Measurements from ENCODE around the gene SYNE3. TPM values are rescaled to one million over a fixed set of nuclear protein-coding genes. Genes with fewer than 3 reads are reported as not detected.

The SYNE3 gene, protein sequence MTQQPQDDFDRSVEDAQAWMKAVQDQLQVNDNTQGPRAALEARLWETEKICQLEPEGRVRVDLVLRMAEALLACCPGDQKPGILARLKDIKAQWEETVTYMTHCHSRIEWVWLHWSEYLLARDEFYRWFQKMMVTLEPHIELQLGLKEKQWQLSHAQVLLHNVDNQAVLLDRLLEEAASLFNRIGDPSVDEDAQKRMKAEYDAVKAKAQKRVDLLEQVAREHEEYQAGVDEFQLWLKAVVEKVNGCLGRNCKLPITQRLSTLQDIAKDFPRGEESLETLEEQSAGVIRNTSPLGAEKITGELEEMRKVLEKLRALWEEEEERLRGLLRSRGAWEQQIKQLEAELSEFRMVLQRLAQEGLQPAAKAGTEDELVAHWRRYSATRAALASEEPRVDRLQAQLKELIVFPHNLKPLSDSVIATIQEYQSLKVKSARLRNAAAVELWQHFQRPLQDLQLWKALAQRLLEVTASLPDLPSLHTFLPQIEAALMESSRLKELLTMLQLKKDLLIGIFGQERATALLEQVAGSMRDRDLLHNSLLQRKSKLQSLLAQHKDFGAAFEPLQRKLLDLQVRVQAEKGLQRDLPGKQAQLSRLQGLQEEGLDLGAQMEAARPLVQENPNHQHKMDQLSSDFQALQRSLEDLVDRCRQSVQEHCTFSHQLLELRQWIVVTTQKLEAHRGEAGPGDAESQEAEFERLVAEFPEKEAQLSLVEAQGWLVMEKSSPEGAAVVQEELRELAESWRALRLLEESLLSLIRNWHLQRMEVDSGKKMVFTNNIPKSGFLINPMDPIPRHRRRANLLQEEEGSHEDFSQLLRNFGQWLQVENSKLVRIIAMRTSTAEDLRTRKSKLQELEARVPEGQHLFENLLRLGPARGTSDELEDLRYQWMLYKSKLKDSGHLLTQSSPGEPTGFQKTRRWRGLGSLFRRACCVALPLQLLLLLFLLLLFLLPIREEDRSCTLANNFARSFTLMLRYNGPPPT
- 10 to 100 TPM; 78.9 to 79.1 TPM for total RNA-seq

GRCh38 chr14:95516554-95517181, at the start of gene SYNE3:
TSS of gene SYNE3 (minus strand) at chr14:95516650. CDS start at chr14:95475821, 40,829 bp downstream.
- Mint-ChIP-seq H3K27ac (peak within 1 kb of the TSS; percentile 92), H3K27me3 (no peaks in the 10 kb centered on the region), H3K4me3 (peak within 1 kb of the TSS; percentile 90), H3K9me3 (no peaks in the 10 kb centered on the region), H3K4me1 (peaks cover 39% of the 10 kb centered on the region), H3K36me3 (ENCODE audit: low read depth) (peaks cover 42% of the 10 kb centered on the region)
- peak; percentile 59 for ATAC-seq (replicated peaks)

DNA sequence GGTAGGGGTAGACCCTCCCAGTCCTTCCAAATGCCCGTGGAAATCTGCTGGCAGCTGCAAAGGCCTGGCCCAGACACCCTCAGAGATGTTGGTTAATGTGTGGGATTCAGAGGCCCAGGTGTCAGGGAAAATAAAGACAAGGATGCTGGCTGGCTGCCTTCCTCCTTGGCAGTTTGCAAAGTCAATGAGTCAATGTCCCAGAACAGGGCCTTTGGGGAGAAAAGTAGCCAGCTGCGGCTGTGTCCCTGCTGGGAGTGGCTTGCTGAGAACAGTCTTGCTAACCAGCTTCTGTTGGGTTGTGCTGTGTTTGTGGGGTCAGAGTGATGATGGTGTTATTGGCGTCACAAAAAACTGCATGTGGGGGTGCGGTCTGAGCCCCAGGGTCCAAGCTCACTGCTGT, 47.6 kb upstream of the SYNE3 start:
- Mint-ChIP-seq H3K4me1 (peaks cover 5% of the 10 kb centered on the region), H3K36me3 (ENCODE audit: low read depth) (no peaks in the 10 kb centered on the region), H3K27me3 (peaks cover 11% of the 10 kb centered on the region), H3K27ac (no peak overlapping the region), H3K4me3 (no peak overlapping the region), H3K9me3 (no peaks in the 10 kb centered on the region)
- no peak for ATAC-seq (replicated peaks)

- no peak overlapping the region for H3K27ac Mint-ChIP-seq
- H3K27me3 Mint-ChIP-seq: peaks cover 11% of the 10 kb centered on the region
- peaks cover 5% of the 10 kb centered on the region for H3K4me1 Mint-ChIP-seq
- no peak overlapping the region for H3K4me3 Mint-ChIP-seq
- H3K36me3 Mint-ChIP-seq (ENCODE audit: low read depth): no peaks in the 10 kb centered on the region
- no peak for ATAC-seq (replicated peaks)
- H3K9me3 Mint-ChIP-seq: no peaks in the 10 kb centered on the region
Measured at GRCh38 chr14:95562892-95563685, 46.6 kb upstream of the SYNE3 start.

DNA sequence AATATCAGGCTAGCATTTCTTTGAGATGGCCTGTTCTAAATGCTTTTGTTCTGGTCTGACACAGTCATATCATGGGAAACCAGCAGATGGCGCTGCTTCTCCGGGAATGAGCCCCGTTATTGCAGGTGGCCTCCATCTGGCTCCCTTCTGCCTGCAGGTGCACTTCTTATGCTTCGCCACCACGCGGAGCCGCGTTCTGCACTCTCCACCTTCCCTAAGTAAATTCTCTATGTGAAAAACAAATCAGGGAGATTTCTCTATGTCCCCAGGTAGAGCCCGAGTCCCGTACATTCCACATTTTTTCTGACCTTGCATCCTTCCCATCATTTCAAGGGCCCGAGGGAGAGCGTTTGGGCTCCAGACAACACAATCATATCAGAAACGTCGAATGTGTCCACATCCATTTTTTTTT, 44.6 kb upstream of the SYNE3 start:
- H3K4me1 Mint-ChIP-seq: peaks cover 5% of the 10 kb centered on the region
- peak; percentile 98 for ATAC-seq (replicated peaks)
- H3K27ac Mint-ChIP-seq: no peak overlapping the region
- no peaks in the 10 kb centered on the region for H3K9me3 Mint-ChIP-seq
- peaks cover 11% of the 10 kb centered on the region for H3K27me3 Mint-ChIP-seq
- no peak overlapping the region for H3K4me3 Mint-ChIP-seq
- no peaks in the 10 kb centered on the region for H3K36me3 Mint-ChIP-seq (ENCODE audit: low read depth)

DNA sequence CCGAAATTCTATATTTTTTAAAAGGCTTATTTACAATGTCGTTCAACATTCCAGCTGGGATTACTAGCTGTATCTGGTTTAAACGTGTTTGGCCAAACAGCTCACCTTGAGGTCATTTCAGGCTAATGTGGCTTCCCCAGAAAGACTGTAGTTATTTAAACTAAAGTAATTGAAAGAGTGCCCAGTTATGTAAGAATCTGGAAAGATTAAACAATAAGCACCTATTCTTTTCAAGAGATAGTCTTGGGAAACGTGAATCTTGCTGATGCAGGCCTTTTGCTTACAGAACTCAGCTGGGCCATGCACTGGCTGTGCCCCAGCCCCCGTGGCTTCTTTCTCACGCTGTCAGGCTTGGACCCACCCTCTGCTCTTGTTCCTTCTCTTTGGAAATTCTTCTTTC, 42.8 kb upstream of the SYNE3 start:
- no peak overlapping the region for H3K4me3 Mint-ChIP-seq
- H3K27ac Mint-ChIP-seq: no peak overlapping the region
- no peaks in the 10 kb centered on the region for H3K9me3 Mint-ChIP-seq
- no peak for ATAC-seq (replicated peaks)
- H3K27me3 Mint-ChIP-seq: peaks cover 11% of the 10 kb centered on the region
- H3K4me1 Mint-ChIP-seq: peaks cover 5% of the 10 kb centered on the region
- H3K36me3 Mint-ChIP-seq (ENCODE audit: low read depth): no peaks in the 10 kb centered on the region

DNA sequence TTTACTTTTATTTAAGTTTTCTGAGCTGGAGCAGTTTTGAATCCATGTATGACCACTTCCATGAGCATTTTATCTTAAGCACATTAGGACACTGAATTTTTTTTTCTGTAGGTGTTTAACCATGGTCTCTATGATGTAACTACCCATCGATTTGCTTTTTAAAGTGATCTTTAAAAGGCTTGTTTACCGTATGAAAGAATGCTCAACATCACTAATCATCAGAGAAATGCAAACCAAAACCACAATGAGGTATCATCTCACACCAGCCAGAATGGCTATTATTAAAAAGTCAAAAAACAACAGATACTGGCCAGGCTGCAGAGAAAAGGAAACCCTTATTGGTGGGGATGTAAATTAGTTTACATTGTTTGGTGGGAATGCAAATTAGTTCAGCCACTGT, 41.4 kb upstream of the SYNE3 start:
- Mint-ChIP-seq H3K27ac (no peak overlapping the region), H3K27me3 (peaks cover 11% of the 10 kb centered on the region), H3K4me1 (peaks cover 5% of the 10 kb centered on the region), H3K9me3 (no peaks in the 10 kb centered on the region), H3K4me3 (no peak overlapping the region), H3K36me3 (ENCODE audit: low read depth) (no peaks in the 10 kb centered on the region)
- no peak for ATAC-seq (replicated peaks)

DNA sequence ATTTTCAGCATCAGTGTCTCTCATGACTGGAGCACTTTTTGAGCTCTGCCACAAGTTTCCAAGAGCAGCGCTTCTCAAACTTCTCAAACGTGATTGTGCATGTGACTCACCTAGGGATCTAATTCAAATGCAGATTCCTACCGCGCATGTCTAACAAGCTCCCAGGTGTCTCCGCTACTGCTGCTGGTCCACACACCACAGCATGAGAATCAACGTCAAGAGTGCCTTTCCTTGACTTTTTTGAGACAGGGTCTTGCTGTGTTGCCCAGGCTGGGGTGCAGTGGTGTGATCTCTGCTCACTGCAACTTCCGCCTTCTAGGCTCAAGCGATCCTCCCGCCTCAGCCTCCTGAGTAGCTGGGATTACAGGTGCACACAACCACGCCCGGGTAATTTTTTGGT, 40.8 kb upstream of the SYNE3 start:
- H3K4me3 Mint-ChIP-seq: no peak overlapping the region
- H3K4me1 Mint-ChIP-seq: peaks cover 5% of the 10 kb centered on the region
- no peak for ATAC-seq (replicated peaks)
- H3K27ac Mint-ChIP-seq: no peak overlapping the region
- peaks cover 9% of the 10 kb centered on the region for H3K27me3 Mint-ChIP-seq
- no peaks in the 10 kb centered on the region for H3K36me3 Mint-ChIP-seq (ENCODE audit: low read depth)
- H3K9me3 Mint-ChIP-seq: no peaks in the 10 kb centered on the region

DNA sequence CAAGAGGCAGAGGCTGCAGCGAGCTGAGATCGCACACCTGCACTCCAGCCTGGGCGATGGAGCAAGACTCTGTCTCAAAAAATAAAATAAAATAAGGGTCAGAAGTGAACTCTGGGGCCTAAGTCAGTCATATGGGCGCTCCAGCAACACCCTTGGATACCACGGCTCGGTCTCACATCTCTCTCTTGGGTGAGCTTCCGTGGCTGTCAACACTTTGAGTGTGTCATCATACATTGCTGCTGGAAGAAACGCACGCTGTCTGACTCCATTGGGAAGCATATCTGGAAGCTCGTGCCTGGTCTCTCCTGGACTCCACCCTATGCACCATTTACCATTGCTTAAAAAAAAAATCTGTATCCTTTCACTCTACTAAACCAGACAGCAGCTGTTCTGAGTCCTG, 38.6 kb upstream of the SYNE3 start:
- no peak for ATAC-seq (replicated peaks)
- Mint-ChIP-seq H3K36me3 (ENCODE audit: low read depth) (no peaks in the 10 kb centered on the region), H3K27ac (no peak overlapping the region), H3K4me1 (no peaks in the 10 kb centered on the region), H3K9me3 (no peaks in the 10 kb centered on the region), H3K27me3 (no peaks in the 10 kb centered on the region), H3K4me3 (no peak overlapping the region)

DNA sequence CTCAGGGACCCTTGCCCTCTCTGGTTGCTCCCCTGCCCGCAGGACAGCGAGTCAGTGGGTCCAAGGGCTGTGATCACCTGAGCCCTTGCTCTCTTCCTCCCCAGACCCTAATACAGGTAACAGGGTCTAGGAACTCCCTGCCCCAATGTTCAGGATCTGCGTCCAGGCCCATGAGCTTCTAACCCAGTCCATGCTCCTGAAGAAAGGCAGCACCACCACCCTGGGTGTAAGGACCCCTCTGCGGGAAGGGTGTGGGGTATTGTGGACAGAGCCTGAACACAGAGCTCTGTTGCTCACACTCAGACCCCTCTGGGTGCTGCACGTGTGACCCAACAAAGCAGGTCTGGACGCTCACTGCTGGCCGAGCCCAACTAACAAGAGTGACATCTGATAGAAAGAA, 36.7 kb upstream of the SYNE3 start:
- no peak for ATAC-seq (replicated peaks)
- Mint-ChIP-seq H3K9me3 (no peaks in the 10 kb centered on the region), H3K27me3 (no peaks in the 10 kb centered on the region), H3K4me3 (no peak overlapping the region), H3K36me3 (ENCODE audit: low read depth) (no peaks in the 10 kb centered on the region), H3K27ac (no peak overlapping the region), H3K4me1 (peaks cover 4% of the 10 kb centered on the region)

DNA sequence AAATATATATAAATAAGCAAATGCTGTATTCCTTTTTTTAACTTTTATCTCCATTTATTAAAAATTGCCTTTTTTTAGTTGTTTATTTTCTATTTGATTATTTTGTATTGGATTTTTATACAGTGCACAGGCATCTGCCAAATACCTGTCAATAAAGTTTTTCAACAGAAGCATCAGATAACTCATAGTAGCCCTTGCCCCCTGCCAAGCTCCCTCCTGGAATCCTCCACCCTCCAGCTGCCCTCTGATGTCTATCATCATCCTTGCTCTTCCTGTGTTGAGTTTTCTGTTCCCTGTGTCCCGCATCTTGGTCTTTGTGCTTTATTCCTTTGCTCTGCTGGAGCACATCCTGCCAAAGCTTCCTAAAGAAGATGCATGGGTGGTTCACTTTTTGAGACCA, 35.0 kb upstream of the SYNE3 start:
- Mint-ChIP-seq H3K36me3 (ENCODE audit: low read depth) (no peaks in the 10 kb centered on the region), H3K4me3 (no peak overlapping the region), H3K27me3 (no peaks in the 10 kb centered on the region), H3K9me3 (no peaks in the 10 kb centered on the region), H3K4me1 (peaks cover 4% of the 10 kb centered on the region), H3K27ac (no peak overlapping the region)
- ATAC-seq (replicated peaks): no peak

DNA sequence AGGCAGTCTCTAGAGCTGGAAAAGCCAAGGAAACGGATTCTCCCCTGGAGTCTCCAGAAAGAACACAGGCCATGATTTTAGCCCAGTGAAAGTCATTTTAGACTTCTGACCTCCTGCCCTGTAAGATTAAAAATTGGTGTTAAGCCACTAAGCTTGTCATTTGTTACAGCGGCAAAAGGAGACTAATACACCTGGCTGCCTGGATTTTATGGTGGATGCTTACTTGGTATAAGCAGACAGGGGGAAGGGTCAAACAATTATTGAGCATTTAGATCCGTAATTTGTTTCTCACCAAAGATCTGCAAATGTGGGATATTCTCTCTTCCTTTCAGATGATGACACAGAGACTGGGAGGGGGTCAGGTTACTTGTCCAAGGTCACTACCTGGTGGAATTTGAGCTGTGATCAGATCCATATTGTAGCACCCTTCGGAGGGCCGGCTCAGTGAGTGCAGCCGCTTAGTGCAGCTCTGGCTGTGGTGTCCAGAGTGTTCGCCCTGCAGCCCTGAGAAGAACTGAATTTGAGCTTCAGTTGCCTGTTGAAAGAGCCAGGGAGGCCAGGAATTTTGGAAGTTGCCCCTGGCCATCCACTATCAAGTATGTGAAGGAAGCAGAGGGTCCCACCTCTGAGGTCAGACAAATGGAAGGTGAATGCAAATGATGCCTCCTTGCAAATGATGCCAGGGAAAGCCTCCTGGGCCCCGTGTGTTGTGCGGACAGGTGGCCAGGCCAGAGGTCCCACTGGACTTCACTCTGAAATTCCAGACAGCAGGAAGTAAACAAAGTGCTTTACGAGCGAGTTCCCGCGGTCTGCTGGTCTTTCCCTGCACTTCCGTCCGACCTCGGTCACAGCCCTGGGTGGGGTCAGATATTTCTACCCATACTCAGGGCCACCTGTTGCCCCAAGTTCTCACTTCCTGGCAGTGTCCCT, 33.5 kb upstream of the SYNE3 start:
- H3K4me1 Mint-ChIP-seq: peaks cover 4% of the 10 kb centered on the region
- peaks cover 2% of the 10 kb centered on the region for H3K36me3 Mint-ChIP-seq (ENCODE audit: low read depth)
- H3K4me3 Mint-ChIP-seq: no peak overlapping the region
- H3K27ac Mint-ChIP-seq: peak overlapping the region; percentile 20
- no peaks in the 10 kb centered on the region for H3K9me3 Mint-ChIP-seq
- H3K27me3 Mint-ChIP-seq: no peaks in the 10 kb centered on the region
- ATAC-seq (replicated peaks): no peak

- no peak for ATAC-seq (replicated peaks)
- no peaks in the 10 kb centered on the region for H3K27me3 Mint-ChIP-seq
- no peak overlapping the region for H3K4me3 Mint-ChIP-seq
- peaks cover 16% of the 10 kb centered on the region for H3K36me3 Mint-ChIP-seq (ENCODE audit: low read depth)
- H3K27ac Mint-ChIP-seq: no peak overlapping the region
- peaks cover 4% of the 10 kb centered on the region for H3K4me1 Mint-ChIP-seq
- no peaks in the 10 kb centered on the region for H3K9me3 Mint-ChIP-seq
Measured at GRCh38 chr14:95548328-95548929, 32.0 kb upstream of the SYNE3 start.
